ENCODE results near the gene ARHGAP26.
A peak's percentile ranks its signal among the peaks of the same experiment; 100 is the strongest.

The ARHGAP26 gene

DNA sequence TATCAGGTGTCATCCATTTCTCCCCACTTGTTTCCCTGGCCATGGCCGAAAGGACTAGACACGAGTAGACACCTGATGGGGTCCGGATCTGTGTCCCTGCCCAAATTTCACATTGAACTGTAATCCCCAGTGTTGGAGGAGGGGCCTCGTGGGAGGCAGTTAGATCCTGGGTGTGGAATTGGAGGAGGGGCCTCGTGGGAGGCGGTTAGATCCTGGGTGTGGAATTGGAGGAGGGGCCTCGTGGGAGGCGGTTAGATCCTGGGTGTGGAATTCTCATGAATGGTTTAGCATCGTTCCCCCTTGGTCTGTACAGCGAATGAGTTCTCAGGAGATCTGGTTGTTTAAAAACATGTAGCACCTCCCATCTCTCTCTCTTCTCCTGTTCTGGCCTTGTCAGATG, 467.5 kb downstream of the ARHGAP26 start:
- DNase-seq: no peak

GRCh38 chr5:143238620-143239019, 468.4 kb downstream of the ARHGAP26 start:
- no peak for DNase-seq

GRCh38 chr5:143239882-143240518, 469.8 kb downstream of the ARHGAP26 start:
- DNase-seq: no peak

DNA sequence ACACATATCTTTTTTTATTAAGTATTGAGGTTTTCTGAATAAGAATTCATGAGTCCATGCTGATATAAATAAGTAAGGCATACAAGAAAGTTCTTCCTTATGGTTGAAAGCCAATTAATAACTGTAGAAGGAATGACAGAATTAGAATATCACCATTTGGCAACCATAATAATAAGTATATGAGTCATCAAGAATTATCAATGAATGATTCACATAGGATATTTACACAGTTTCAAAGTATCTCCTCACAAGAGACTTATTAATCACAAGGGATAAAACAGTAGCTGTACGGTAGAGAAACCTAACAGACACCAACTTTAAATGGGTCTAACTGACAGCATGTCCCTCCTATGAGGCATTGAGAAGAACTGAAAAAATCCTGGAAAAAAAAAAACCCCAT, 471.7 kb downstream of the ARHGAP26 start:
- DNase-seq: no peak

DNA sequence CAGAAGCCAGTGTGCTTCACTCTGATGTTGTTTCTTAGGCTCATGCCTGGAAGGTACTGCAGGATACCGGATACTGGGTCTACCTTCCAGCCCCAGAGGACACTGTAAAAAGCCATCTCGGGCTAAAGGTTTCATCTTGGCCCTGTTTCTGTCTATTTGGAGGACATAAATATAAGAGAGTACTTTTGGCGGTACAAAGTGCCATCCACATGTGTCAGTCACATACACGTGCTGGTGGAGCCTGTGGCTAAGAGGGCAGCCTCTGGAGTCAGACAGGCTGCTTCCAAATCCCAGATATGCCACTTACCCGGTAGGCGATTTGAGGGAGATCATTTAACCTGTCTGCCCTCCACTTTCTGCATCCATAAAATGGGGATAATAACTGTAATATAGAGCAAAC, 472.9 kb downstream of the ARHGAP26 start:
- no peak for DNase-seq

GRCh38 chr5:143244000-143244736, 474.0 kb downstream of the ARHGAP26 start:
- DNase-seq: no peak

DNA sequence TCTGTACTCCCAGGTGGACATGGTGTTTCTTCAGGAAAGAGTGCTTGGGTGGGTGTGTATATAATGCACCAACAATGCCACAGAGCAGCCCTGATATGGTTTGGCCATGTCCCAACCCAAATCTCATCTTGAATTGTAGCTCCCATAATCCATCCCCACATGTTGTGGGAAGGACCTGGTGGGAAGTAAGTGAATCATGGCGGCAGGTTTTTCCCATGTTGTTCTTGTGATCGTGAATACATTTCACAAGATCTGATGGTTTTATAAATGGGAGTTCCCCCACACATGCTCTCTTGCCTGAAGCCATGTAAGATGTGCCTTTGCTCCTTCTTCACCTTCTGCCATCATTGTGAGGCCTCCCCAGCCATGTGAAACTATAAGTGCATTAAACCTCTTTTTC, 474.8 kb downstream of the ARHGAP26 start:
- DNase-seq: no peak

DNA sequence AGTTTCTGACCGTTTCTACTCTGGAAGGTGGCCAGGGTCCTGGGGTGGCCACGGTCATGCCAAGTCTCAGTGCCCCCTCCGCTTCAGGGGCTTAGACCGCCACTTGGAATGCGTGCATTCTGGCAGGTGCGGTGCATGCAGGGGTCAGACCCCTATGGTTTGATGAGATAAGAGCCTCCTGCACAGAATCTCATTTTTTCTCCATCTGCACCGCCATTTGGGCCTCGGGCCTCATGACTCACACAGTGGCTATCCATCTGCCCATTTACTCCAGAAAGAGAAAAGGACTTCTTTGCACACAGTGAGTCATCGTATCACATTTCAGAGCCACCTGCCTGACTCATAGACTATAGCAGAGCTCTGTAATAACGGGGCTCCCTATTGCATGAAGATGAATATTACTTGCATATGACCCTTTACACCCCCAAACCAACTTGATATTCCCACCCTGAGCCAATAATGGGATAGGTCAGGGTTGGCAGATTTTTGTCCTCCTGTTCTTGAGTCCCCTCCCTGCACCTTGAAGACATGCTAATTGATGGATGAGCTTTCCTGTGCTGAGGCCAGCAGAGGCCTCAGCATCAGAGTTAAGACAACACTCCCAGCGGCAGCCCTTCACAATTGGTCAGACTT, 475.9 kb downstream of the ARHGAP26 start:
- DNase-seq: no peak

DNA sequence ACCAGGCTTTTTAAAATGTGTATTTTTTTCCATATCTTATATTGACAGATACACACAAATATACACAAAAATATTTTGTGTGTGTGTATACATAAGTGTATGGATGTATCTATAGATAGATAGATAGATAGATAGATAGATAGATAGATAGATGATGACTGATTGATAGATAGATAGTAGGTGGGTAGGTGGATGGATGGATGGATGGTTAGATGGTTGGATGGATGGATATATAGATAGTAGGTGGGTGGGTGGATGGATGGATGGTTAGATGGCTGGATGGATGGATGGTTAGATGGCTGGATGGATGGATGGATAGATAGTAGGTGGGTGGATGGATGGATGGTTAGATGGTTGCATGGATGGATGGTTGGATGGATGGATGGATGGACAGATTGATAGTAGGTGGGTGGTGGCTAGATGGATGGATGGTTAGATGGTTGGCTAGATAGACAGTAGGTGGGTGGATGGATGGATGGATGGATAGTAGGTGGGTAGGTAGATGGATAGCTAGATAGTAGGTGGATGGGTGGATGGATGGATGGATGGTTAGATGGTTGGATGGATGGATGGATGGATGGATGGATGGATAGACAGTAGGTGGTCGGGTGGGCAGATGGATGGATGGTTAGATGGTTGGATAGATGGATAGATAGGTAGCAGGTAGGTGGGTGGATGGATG, 477.1 kb downstream of the ARHGAP26 start:
- DNase-seq: no peak

DNA sequence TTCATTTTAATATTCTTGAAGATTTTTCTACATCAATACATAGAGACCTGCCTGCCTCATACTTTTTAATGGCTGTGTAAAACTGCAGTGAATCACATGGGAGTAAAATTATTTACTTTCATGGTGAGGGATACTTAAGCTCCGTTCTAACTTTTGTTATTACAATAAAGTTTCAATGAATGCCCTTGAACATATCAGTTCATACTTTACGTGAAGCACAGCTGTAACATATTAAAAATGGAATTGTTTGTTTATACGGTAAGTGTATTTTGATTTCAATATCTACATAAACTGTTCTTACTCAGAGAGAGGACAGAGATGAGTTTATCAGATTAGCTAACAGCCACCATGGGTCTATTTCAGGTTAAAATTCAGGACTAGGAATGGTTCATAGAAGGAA, 478.2 kb downstream of the ARHGAP26 start:
- DNase-seq: no peak

- peak; percentile 16 for DNase-seq
These were observed 478.8 kb downstream of the ARHGAP26 start for GRCh38 chr5:143248822-143249579.

GRCh38 chr5:143249851-143250250, 479.7 kb downstream of the ARHGAP26 start:
- DNase-seq: no peak

- DNase-seq: peak; percentile 21
These were observed 481.0 kb downstream of the ARHGAP26 start for GRCh38 chr5:143251190-143251589.

DNA sequence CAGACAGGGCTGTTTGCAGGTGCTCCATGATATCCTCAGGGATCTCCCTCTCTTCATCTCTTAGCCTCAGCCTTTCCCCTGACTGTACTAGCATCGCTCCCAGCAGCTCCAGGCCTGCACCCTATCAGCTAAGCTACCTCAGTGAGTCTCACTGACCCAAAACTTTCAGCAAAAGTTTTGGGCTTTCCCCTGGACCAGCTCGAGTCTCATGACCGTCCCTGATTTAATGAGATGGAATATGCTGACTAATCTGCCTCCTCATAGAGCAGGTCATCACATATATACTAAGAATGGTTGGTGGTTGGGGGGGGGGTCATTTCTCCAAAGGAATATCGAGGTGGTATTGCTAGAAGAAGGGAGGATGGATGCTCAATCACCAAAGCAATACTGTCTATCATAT, 481.8 kb downstream of the ARHGAP26 start:
- no peak for DNase-seq

DNA sequence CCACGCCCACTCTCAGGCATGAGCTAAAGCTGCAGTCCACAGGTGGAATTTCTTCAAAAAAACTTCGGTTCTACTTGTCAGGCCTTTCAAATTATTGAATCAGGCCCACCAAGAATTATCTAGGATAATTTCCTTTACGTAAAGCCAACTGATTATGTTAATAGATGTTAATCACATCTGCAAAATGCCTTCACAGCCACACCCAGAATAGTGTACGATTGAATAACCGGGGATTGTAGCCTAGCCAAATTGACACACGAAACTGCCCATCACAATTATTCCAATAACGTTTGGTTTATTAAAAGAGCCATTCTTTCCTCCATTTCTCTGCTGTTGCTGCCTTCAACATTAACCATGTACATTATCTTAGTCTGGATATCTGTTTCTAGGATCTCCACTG, 484.6 kb downstream of the ARHGAP26 start:
- no peak for DNase-seq

DNA sequence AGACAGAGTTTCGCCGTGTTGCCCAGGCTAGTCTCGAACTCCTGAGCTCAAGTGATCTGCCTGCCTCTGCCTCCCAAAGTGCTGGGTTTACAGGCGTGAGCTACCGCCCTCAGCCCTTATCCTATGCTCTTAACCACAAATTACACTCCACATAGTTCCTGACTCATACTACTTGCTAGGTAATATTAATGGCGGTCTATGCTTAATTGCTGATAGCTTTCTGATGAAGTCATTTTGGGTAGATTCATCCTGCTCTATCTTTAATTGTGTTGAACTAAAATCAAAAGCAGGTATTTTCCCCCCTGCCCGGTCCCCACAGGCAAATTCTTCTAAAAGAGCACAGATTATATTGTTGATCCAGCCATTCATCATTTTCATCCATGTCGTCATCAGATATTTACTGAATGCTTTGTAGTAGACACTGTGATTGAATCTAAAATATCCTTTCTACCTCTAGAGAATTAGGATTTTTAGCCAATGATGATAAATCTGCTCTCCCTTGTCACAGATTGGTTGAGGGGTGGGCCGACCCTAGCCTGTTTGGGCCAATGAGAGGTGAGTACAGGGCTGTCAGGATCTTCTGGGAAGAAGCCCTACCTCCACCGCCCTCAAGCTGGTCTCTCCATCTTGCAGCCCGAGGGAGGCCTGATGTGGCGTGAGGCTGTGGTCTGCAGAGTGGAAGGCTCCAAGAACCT, 488.5 kb downstream of the ARHGAP26 start:
- no peak for DNase-seq

- DNase-seq: no peak
These were observed 489.1 kb downstream of the ARHGAP26 start for GRCh38 chr5:143259254-143259605.

GRCh38 chr5:143261748-143262392, 491.7 kb downstream of the ARHGAP26 start:
- DNase-seq: peak; percentile 93

GRCh38 chr5:143262393-143263174, 492.4 kb downstream of the ARHGAP26 start:
- peak; percentile 89 for DNase-seq

DNA sequence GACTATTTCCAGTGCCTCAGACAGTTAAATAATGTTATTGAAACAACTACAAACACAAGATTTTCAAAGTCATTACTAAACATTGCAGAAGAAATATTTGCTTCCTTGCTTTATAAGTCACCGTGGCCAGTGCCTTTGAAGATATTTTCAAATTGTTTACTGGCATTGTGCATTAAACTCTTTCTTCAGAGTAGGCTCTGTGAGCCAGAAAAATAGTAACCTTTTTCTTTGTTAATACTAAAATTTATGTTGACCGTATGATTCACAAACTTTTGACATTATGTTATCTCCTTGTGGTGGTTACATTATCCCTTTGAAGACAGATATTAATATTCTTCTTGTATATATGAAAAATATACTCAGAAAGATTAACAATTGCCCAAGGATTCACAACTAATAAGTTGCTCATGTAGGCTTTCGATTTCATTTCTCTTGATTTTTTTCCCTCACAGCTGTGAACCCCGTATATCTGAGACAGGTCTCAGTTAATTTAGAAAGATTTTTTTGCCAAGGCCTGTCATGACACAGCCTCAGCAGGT, 493.2 kb downstream of the ARHGAP26 start:
- no peak for DNase-seq

- no peak for DNase-seq
These were observed 495.8 kb downstream of the ARHGAP26 start for GRCh38 chr5:143265995-143266394.

Data from suppressor macrophage treated with lipopolysaccharide for 4 hours (primary cell).